ENCODE measurements around the gene OR5K3.

- TF ChIP-seq CTCF (conservative IDR thresholded peaks at IDR 0.05; ENCODE audit: low read length) (no peak), EZH2phosphoT487 (IDR thresholded peaks at IDR 0.05; ENCODE audit: borderline replicate concordance, low read depth, low read length) (no peak)
Measured at GRCh38 chr3:98406034-98406433, 15.6 kb downstream of the OR5K3 start.

Measured in OCI-LY7 (cell line).